Measurements from ENCODE around the gene SLC1A2.

The SLC1A2 gene

DNA sequence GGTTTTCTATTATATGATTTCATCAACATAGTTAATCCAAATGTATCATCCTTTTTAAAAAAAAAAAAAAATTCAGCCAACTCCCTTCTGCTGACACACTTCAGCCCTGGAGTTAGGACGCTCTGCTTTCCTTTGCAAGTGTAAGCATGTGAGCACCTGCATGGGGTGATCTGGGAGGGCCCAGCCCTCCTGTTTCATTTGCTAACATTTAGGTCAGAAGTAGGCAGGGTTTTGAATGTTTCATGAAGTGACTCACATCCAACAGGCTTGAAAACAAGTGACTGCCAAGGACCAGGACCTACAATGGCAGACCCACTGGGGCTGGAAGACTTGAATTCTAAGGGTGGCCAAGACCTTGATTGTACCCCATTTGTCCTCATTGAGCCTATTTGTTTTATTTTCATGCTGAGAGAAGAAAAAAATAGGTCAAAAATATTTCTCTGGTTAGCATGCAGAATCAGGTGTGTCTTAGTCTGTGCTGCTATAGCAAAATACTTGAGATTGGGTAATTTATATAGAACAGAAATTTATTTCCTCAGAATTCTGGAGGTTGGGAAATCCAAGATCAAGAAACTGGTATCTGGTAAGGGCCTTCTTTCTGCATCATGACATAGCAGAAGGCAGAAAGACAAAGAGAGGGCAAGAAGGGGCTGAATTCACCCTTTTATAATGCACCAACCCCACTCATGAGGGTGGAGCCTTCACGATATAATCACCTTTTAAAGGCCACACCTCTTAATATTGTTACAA is 142.8 kb downstream of the SLC1A2 start:
- DNase-seq (peak in 1 of 2 donors; percentile 17), ATAC-seq (peak; percentile 13)
- Mint-ChIP-seq H3K27me3 (no peaks in the 10 kb centered on the region), H3K9me3 (peaks cover 0 to 4% of the 10 kb centered on the region in 2 donors), H3K4me3 (peak overlapping the region in 1 of 2 donors; percentile 7), H3K27ac (no peak overlapping the region), H3K4me1 (peaks cover 52% of the 10 kb centered on the region)

DNA sequence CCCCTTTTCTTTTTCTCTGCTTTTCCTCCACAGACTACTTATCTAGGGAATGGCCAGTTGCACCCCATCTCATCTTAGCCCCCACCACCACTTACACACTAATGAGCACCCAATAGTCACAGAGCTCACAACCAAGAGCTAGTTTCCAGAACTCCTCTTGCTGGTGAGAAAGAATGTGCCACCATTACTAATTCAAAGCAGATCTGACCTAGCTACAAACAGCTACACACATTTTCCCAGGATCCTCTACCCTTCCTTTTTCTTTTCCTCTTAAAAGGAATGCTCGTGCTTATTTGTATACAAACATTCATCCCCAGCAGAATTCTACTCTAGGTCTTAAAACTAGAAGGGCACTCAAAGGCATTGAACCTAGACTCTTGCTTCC is 143.6 kb downstream of the SLC1A2 start:
- peaks cover 0 to 9% of the 10 kb centered on the region in 2 donors for H3K9me3 Mint-ChIP-seq
- H3K27ac Mint-ChIP-seq = no peak overlapping the region
- no peak overlapping the region for H3K4me3 Mint-ChIP-seq
- DNase-seq (no peak), ATAC-seq (no peak)
- H3K4me1 Mint-ChIP-seq = peaks cover 59% of the 10 kb centered on the region
- no peaks in the 10 kb centered on the region for H3K27me3 Mint-ChIP-seq

DNA sequence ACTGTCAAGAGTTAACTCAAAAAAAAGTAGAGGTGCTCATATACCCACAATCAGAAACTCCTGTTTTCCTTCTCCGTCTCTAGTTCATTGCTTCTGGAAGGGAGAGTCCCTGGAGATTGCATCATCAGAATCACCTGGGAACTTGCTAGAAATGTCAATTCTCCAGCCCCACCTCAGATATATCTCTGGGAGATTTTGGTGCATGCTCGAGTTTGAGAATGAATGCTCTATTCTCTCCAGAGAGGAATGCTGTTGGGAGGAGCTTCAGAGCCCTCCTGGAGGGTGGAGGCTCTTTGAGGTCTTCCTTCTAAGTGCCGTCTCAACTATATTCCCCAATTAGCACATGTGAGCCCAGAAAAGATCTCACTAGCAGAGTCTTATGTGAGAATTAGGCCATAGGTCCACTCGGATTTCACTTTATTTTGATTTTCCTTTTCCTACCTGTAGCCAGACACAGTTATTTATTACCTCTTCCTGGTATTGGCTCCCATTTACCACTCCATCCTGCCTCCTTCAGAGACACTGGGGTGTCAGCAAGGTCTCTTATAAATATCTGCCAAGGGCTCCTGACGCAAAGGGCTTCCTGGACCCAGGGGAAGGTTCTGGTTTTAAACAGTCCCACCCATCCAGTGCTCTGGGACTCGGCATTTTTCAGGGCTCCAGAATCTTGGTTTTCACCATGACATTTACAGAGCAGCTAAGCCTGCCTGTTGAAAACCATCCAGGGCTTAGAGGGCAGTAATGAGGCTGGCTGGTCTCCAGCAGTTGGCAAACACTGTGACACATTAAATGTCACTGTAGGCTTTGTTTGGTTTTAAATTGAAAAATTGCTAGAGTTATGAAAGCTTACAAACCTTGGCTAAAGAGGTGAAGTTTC is 144.2 kb downstream of the SLC1A2 start:
- DNase-seq = no peak
- Mint-ChIP-seq H3K9me3 (peaks cover 0 to 13% of the 10 kb centered on the region in 2 donors), H3K4me3 (no peak overlapping the region), H3K4me1 (peaks cover 62% of the 10 kb centered on the region), H3K27me3 (no peaks in the 10 kb centered on the region), H3K27ac (no peak overlapping the region)
- no peak for ATAC-seq

DNA sequence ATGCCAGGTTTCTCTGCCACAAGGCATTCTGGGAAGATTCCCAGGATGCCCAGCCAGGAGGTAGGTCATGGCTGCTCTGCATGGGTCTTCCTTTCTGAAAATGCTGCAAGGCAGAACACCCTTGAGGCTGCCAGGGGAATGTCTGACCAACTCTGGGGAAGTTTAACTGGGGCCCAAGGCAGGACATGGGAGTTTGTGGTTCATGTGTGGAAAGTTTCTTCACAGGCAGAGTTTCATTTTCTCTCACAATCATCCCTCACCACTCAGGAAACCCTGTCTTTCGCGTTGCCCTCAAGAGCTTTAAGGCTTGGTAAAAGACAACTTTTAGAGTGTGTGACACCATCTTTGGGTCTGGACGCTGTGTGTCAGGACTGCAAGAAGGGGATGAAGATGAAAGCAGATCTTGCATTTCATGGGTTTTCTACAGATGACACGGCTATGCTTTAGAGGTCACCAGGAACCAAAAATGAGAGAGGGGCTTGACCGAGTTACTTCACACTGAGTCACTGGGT is 146.9 kb downstream of the SLC1A2 start:
- Mint-ChIP-seq H3K4me1 (peaks cover 64% of the 10 kb centered on the region), H3K4me3 (peak overlapping the region; percentile 43 to 62), H3K9me3 (peaks cover 0 to 13% of the 10 kb centered on the region in 2 donors), H3K27me3 (no peaks in the 10 kb centered on the region), H3K27ac (peak overlapping the region in 1 of 2 donors; percentile 73)
- DNase-seq (peak; percentile 54 to 82), ATAC-seq (peak; percentile 96)

DNA sequence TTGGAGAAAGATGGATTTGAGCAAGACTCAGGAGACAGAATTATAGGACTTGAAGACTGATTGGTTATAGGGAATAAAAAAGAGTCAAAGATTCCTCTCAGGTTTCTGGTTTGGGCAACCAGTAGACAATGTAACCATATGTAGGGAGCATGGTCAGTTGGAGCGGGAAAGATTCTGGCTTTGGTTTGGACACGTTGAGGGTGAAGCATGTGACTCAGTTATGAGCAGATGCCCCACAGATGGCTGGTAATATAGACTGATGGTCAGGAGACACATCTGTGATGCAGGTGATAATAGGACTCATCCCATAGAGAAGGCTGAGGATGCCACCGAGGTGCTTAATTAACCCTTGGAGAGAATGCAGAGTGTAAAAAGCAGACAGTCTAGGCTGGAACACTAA is 148.3 kb downstream of the SLC1A2 start:
- Mint-ChIP-seq H3K27ac (no peak overlapping the region), H3K4me1 (peaks cover 60% of the 10 kb centered on the region), H3K27me3 (no peaks in the 10 kb centered on the region), H3K9me3 (peaks cover 0 to 13% of the 10 kb centered on the region in 2 donors), H3K4me3 (no peak overlapping the region)
- no peak for ATAC-seq
- no peak for DNase-seq

DNA sequence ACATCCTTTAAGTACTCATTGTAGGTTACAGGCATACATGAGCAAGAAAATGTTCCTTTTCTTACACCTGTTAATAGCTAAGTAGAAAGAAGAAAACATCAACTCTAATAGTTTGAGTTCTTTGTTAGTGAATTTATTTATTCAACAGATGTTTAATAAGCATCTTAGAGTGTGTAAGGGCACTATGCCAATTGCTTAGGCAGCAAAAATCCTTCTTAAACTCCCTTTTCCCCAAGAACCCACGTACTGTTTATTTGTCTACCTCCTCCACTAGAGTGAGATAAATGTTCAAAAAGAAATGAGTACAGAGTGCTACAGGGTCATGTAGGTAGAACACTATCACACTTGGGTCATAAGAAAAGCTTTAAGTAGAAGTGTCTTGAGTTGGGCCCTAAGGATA is 149.0 kb downstream of the SLC1A2 start:
- Mint-ChIP-seq H3K27me3 (no peaks in the 10 kb centered on the region), H3K4me1 (peaks cover 53% of the 10 kb centered on the region), H3K27ac (no peak overlapping the region), H3K9me3 (peaks cover 0 to 13% of the 10 kb centered on the region in 2 donors), H3K4me3 (no peak overlapping the region)
- DNase-seq (no peak), ATAC-seq (no peak)

DNA sequence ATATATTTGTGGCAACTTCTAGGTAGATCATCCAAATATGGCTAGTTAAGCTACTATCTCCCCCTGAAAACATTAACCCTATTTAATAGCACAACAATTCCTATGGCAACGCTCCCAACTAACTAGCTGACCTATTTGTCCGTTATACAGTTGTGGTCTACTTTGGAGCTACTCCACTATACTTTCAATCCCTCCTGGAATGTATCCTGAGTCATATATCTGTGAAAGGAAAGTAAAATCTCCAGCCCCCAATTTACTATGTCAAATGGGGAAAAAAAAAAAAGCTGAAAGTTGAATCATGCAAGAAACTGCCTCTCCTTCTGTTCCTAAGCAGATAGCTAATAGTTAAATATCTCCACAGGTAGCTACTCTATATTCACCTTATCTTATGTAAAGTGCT is 151.9 kb downstream of the SLC1A2 start:
- ATAC-seq = no peak
- Mint-ChIP-seq H3K4me3 (no peak overlapping the region), H3K27ac (no peak overlapping the region), H3K4me1 (peaks cover 24% of the 10 kb centered on the region), H3K9me3 (peaks cover 0 to 9% of the 10 kb centered on the region in 2 donors), H3K27me3 (no peaks in the 10 kb centered on the region)
- DNase-seq = no peak

DNA sequence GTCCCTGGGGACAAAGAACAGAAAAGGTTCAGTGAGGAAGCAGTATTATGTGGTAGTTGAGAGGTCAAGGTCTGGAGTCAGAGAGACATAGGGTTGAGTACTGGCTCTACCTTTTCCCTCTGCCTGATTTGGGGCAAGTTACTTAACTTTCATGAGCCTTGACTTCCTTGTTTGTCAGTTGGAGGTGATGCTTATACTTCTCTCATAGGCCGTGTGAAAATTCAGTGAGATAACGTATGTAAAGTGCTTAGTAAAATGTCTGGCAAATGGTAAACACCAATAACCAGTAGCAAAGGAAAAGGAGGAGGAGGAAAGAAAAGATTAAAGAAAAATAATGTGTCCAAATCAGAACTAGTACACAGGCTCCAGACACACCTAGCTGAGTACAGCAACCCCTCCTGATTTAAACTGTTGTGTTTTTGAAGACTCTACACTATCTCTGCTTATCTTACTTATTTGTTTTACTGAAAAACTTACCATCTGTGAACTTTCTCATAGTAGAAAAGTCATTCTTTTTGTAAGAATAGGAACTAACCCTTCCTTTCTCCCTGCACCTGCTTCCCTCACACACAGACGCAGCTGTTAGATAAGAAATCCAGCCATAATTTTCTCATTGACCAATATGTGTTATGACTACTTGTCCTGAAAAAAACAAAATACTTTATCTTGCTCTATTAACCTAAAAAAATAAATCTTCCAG is 153.5 kb downstream of the SLC1A2 start:
- no peaks in the 10 kb centered on the region for H3K27me3 Mint-ChIP-seq
- peaks cover 8% of the 10 kb centered on the region for H3K4me1 Mint-ChIP-seq
- peaks cover 0 to 5% of the 10 kb centered on the region in 2 donors for H3K9me3 Mint-ChIP-seq
- H3K4me3 Mint-ChIP-seq = no peak overlapping the region
- H3K27ac Mint-ChIP-seq = peak overlapping the region in 1 of 2 donors; percentile 16
- DNase-seq = no peak
- no peak for ATAC-seq

DNA sequence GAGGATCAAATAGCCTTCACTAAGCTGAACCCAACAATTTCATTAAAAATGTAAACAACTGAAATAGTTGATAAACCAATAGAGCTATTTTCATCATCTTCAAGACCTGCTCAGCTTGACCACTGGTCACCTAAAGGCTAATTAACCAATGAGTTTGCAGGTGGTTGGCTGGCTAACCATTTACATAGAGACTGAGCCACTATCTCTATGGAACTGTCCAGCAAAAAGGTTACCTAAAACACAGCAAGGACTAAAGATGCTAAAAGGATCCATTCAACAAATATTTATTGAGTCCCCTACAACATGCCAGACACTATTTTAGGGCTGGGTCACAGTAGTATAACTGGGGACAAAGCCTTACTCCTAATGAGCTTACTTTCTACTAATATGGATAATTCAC is 156.6 kb downstream of the SLC1A2 start:
- H3K9me3 Mint-ChIP-seq = no peaks in the 10 kb centered on the region
- no peak overlapping the region for H3K4me3 Mint-ChIP-seq
- ATAC-seq (no peak), DNase-seq (no peak)
- peaks cover 9% of the 10 kb centered on the region for H3K4me1 Mint-ChIP-seq
- peaks cover 8% of the 10 kb centered on the region for H3K27me3 Mint-ChIP-seq
- no peak overlapping the region for H3K27ac Mint-ChIP-seq

DNA sequence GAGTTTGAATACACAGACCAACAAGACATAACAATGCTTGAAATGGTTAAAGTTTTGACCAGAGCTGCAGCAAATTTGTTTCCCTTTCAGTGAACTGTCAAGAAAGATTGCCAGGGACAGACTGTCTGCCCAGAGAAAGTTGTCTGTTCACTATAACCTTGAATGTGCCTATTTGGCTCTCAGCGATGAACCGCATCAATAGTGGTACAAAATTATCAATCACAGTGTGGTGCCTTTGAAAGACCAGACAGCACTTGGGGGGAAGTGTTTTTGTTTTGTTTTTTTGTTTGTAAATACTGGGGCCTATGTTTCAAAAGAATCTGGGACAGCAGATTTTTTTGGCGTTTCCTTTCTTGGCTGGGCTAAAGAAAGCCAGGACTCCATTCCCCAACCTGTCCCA is 157.3 kb downstream of the SLC1A2 start:
- H3K27me3 Mint-ChIP-seq = peaks cover 8% of the 10 kb centered on the region
- no peak for DNase-seq
- H3K4me3 Mint-ChIP-seq = no peak overlapping the region
- H3K27ac Mint-ChIP-seq = no peak overlapping the region
- no peak for ATAC-seq
- H3K9me3 Mint-ChIP-seq = no peaks in the 10 kb centered on the region
- peaks cover 11% of the 10 kb centered on the region for H3K4me1 Mint-ChIP-seq

DNA sequence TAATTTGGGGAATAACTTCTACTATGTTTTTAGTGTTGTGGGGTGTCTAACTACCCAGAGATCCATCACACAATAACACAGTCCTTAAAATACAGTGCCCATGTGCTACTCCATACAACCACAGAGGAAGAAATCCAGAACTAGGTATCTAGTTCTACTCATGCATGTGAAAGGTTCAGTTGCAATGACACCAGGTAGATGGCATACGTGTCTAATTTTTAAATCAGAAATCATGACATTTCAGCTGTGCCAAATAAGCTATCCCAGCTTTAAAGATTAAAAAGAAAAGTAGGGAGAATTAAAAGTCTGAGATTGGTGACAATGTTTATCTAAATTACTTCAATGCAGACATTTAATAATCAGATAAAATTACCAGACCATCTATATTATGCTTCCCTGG is 158.2 kb downstream of the SLC1A2 start:
- ATAC-seq (no peak), DNase-seq (no peak)
- H3K4me3 Mint-ChIP-seq = no peak overlapping the region
- H3K27ac Mint-ChIP-seq = no peak overlapping the region
- no peaks in the 10 kb centered on the region for H3K9me3 Mint-ChIP-seq
- peaks cover 19% of the 10 kb centered on the region for H3K4me1 Mint-ChIP-seq
- peaks cover 8% of the 10 kb centered on the region for H3K27me3 Mint-ChIP-seq

DNA sequence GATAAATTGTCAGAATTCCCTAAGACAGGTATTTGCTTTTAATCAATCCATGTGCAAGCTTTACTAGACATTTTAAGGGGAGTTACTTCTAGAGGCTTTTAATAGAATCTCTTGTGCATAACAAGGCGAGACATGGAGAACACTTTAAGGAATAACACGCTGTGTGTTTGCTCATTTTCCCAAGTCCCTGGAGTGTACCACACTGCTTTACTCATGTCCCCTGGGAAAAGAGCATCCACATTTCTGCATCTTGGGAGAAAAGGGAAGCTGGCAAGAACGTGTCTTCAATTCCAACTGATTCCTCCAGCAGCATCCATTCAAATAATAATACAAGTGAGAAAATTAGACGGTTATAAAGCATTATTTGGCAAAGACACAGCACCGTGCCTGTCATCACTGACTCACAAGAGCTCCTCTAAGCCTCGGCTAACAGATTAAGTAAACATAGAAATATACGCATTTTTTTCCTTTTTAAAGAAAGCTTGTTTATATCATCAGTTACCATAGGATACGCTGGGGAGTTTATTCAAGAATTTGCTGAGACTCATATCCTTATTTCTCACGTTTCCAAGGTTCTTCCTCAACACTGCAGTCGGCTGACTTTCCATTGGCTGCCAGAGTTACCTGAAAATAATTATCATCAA is 158.9 kb downstream of the SLC1A2 start:
- no peak for DNase-seq
- no peak overlapping the region for H3K27ac Mint-ChIP-seq

DNA sequence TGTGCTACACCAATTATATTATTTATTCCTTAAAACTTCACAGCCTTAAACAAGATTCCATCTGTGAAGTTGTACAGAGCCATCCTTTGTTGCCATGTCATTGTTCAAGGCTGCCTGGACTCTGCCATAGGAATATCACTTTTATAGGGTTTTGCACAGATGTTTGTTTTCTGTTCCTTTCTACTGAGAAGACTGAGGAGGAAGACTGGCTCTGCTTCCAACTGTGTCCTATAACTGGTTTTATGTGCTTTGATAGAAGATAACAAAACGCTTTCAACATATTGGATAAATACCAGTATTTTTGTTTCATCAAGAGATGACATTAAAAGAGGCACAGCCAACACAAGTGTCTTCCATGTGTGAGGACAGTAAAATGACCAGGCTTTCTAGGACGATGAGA is 159.8 kb downstream of the SLC1A2 start:
- Mint-ChIP-seq H3K4me3 (no peak overlapping the region), H3K27ac (no peak overlapping the region), H3K9me3 (peaks cover 0 to 4% of the 10 kb centered on the region in 2 donors), H3K4me1 (peaks cover 23% of the 10 kb centered on the region), H3K27me3 (peaks cover 8% of the 10 kb centered on the region)
- no peak for DNase-seq
- no peak for ATAC-seq

More for the DNA sequence above, 158.9 kb downstream of the SLC1A2 start:
- Mint-ChIP-seq H3K27me3 (peaks cover 8% of the 10 kb centered on the region), H3K4me1 (peaks cover 23% of the 10 kb centered on the region), H3K4me3 (no peak overlapping the region), H3K9me3 (no peaks in the 10 kb centered on the region)
- ATAC-seq = no peak

DNA sequence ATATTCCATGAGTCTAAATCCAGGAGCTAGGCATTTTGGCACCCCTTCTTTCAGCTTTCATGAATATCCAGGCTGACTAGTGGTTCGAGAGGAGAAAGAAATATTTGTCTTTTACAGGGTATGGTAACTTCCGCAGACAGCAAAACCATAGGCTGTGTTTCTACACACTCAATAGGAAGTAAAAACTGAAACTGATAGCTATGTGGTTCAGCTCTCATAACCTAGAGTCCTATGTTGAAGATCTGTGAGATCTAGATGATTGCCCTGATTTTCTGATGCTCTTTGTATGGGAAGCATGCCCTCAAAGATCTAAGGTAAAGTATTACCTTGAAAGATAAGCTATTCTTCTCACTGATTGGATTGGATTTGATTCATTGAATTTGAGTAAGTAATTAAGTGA is 162.1 kb downstream of the SLC1A2 start:
- H3K27me3 Mint-ChIP-seq = peaks cover 8% of the 10 kb centered on the region
- peaks cover 0 to 4% of the 10 kb centered on the region in 2 donors for H3K9me3 Mint-ChIP-seq
- H3K27ac Mint-ChIP-seq = no peak overlapping the region
- ATAC-seq (peak; percentile 98), DNase-seq (no peak)
- H3K4me1 Mint-ChIP-seq = peaks cover 23% of the 10 kb centered on the region
- H3K4me3 Mint-ChIP-seq = peak overlapping the region in 1 of 2 donors; percentile 31

DNA sequence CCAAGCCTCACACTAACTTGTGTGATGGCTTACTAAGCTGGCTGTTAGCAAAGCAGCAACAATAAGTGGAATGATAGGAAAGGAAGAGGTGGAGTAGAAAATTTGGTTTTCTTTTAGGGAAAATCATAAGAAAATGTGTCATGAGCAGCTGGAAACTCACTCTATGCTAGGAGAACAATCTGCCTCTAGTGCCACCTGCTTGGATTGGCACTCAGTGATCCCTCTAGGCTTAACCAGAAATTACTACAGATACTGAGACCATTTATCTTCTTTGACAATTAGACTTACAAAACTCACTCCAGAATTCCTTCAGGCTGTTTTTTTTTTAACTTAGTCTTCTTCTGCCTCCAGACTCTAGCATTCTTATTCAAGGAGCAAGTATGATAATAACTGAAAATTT is 163.1 kb downstream of the SLC1A2 start:
- Mint-ChIP-seq H3K27ac (no peak overlapping the region), H3K27me3 (peaks cover 8% of the 10 kb centered on the region), H3K4me3 (no peak overlapping the region), H3K4me1 (peaks cover 23% of the 10 kb centered on the region), H3K9me3 (peaks cover 0 to 4% of the 10 kb centered on the region in 2 donors)
- ATAC-seq (no peak), DNase-seq (no peak)

Measured in stimulated activated naive CD8-positive, alpha-beta T cell treated with anti-CD3 and anti-CD28 coated beads, Interleukin-15, amount 100 ng/mL, for 72 hours (primary cell).